CD4-positive, alpha-beta T cell treated with Interleukin-4 for 1 hour (primary cell): ENCODE measurements around the gene FXYD2.
"Not testable (repeated sequence)": the region's sequence is repeated elsewhere in the genome, so short reads cannot be mapped to it uniquely, and the experiment has no call there.

Experiments
- DNase-seq, 2 donors: peaks; one replicate each; pipeline ENCODE4 v3.0.0-alpha.2; 2020 to 2022

Gene FXYD2

GRCh38 chr11:117824571-117825537 lies at the start of gene FXYD2:
FXYD2 (minus strand) TSS chr11:117824744; CDS start chr11:117824678, 66 bp downstream.
- peak in 1 of 2 donors; percentile 12 for DNase-seq

- no peak for DNase-seq
Measured at GRCh38 chr11:117873828-117874125, 49.2 kb upstream of the FXYD2 start.

- DNase-seq: no peak
Measured at GRCh38 chr11:117872975-117873827, 48.7 kb upstream of the FXYD2 start.

GRCh38 chr11:117872420-117872961 lies 47.9 kb upstream of the FXYD2 start:
- DNase-seq: no peak

GRCh38 chr11:117871784-117872183 lies 47.2 kb upstream of the FXYD2 start:
- no peak for DNase-seq

- no peak for DNase-seq
Measured at GRCh38 chr11:117871160-117871559, 46.6 kb upstream of the FXYD2 start.

- no peak for DNase-seq
Measured at GRCh38 chr11:117870103-117870952, 45.8 kb upstream of the FXYD2 start.

- DNase-seq: no peak
Measured at GRCh38 chr11:117869604-117870003, 45.1 kb upstream of the FXYD2 start.

GRCh38 chr11:117868815-117869561 lies 44.4 kb upstream of the FXYD2 start:
- no peak for DNase-seq

GRCh38 chr11:117868088-117868487 lies 43.5 kb upstream of the FXYD2 start:
- no peak for DNase-seq

GRCh38 chr11:117866526-117866925 lies 42.0 kb upstream of the FXYD2 start:
- no peak for DNase-seq

GRCh38 chr11:117865546-117865945 lies 41.0 kb upstream of the FXYD2 start:
- not testable (repeated sequence) for DNase-seq

- no peak for DNase-seq
Measured at GRCh38 chr11:117863383-117863782, 38.8 kb upstream of the FXYD2 start.

GRCh38 chr11:117862753-117863152 lies 38.2 kb upstream of the FXYD2 start:
- DNase-seq: no peak

GRCh38 chr11:117862019-117862725 lies 37.6 kb upstream of the FXYD2 start:
- no peak for DNase-seq

- DNase-seq: no peak
Measured at GRCh38 chr11:117861151-117862018, 36.8 kb upstream of the FXYD2 start.

- DNase-seq: no peak
Measured at GRCh38 chr11:117860139-117860538, 35.6 kb upstream of the FXYD2 start.

GRCh38 chr11:117859488-117860112 lies 35.1 kb upstream of the FXYD2 start:
- no peak for DNase-seq

GRCh38 chr11:117859061-117859460 lies 34.5 kb upstream of the FXYD2 start:
- DNase-seq: no peak
